Measurements from ENCODE around the gene BBLN.

- TF ChIP-seq CTCF (IDR thresholded peaks at IDR 0.05) (no peak), ZFX (IDR thresholded peaks at IDR 0.05; ENCODE audit: borderline replicate concordance) (no peak)
Measured at GRCh38 chr9:128146591-128147120, 13.4 kb upstream of the BBLN start.
